ENCODE measurements around the gene RAD51B.

DNA sequence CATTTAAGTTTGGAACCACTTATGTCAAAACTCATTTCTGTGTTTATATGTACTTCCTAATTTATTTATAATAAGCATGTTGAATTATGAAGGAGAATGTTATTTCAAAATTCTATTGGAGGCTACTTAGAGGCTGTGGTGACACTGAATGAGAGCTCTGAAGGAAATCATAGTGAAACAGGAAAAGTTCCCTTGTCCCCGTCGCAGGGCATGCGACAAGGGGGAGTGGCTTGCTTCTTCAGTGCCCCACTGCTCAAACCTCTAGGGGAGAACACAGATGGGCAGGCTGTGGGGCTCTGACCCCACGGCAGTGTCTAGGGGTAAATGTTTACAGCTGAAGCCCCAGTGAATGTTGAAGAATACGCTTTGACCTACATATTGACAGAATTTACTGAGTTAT is 261.9 kb downstream of the RAD51B start:
- TF ChIP-seq, protein P1, sequence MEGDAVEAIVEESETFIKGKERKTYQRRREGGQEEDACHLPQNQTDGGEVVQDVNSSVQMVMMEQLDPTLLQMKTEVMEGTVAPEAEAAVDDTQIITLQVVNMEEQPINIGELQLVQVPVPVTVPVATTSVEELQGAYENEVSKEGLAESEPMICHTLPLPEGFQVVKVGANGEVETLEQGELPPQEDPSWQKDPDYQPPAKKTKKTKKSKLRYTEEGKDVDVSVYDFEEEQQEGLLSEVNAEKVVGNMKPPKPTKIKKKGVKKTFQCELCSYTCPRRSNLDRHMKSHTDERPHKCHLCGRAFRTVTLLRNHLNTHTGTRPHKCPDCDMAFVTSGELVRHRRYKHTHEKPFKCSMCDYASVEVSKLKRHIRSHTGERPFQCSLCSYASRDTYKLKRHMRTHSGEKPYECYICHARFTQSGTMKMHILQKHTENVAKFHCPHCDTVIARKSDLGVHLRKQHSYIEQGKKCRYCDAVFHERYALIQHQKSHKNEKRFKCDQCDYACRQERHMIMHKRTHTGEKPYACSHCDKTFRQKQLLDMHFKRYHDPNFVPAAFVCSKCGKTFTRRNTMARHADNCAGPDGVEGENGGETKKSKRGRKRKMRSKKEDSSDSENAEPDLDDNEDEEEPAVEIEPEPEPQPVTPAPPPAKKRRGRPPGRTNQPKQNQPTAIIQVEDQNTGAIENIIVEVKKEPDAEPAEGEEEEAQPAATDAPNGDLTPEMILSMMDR (IDR thresholded peaks at IDR 0.05): no peak
- no peak for TF ChIP-seq POLR2A (IDR thresholded peaks at IDR 0.05)
